Mammary epithelial cell (primary cell): ENCODE measurements around the gene CENPX.

ENCODE experiments used
- EZH2 ChIP-seq: IDR thresholded peaks from 2 replicates; pipeline ENCODE4 v1.6.1; 2012; ENCODE audit warnings: low read length, inconsistent platforms, borderline replicate concordance
- TF ChIP-seq, protein P1 (sequence below), 2 donors: IDR thresholded peaks in 1 of 2; conservative IDR thresholded peaks in 1 of 2; 2 replicates each; pipeline ENCODE4 v1.5.1; 2011 to 2012; ENCODE audit warnings: inconsistent platforms in 2 of 2, low read length in 2 of 2, mild to moderate bottlenecking in 2 of 2, control low read depth in 1 of 2, low read depth in 1 of 2; ENCODE audit not compliant: insufficient read depth in 1 of 2; ENCODE audit errors: extremely low read depth in 1 of 2

DNA sequence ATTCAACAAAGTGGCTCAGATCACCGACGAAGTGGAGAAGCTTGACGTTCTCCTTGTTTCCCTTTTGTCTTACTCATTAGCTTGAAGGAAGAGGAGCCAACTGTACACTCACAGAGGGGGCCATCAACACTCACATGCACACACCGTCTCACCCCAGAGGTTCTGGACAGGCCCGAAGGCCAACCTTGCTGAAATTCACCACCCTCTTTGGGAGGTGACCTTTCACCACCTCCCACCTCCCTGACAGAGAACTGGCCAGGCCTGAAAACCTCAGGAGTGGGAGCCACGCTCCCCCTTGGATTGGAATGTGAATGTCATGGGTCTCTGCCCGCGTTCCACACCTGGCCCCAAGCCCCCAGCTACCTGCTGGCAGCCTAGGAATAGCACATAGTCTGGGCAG is 12.8 kb upstream of the CENPX start:
- TF ChIP-seq, protein P1, sequence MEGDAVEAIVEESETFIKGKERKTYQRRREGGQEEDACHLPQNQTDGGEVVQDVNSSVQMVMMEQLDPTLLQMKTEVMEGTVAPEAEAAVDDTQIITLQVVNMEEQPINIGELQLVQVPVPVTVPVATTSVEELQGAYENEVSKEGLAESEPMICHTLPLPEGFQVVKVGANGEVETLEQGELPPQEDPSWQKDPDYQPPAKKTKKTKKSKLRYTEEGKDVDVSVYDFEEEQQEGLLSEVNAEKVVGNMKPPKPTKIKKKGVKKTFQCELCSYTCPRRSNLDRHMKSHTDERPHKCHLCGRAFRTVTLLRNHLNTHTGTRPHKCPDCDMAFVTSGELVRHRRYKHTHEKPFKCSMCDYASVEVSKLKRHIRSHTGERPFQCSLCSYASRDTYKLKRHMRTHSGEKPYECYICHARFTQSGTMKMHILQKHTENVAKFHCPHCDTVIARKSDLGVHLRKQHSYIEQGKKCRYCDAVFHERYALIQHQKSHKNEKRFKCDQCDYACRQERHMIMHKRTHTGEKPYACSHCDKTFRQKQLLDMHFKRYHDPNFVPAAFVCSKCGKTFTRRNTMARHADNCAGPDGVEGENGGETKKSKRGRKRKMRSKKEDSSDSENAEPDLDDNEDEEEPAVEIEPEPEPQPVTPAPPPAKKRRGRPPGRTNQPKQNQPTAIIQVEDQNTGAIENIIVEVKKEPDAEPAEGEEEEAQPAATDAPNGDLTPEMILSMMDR (conservative IDR thresholded peaks at IDR 0.05 in 1 of 2, IDR thresholded peaks at IDR 0.05 in 1 of 2; ENCODE audit: extremely low read depth in 1 of 2, insufficient read depth in 1 of 2, low read depth in 1 of 2, low read length in 2 of 2): no peak
- no peak for TF ChIP-seq EZH2
